AG09319 (cell line): ENCODE measurements around the gene GLI3.

Experiments
- DNase-seq: peaks from one replicate; pipeline ENCODE4 v3.0.0-alpha.2; 2010; ENCODE audit warnings: low read depth; ENCODE audit errors: extremely low read depth
- TF ChIP-seq, protein P1 (sequence below): IDR thresholded peaks from 2 replicates; pipeline ENCODE4 v1.5.1; 2011; ENCODE audit warnings: low read depth, mild to moderate bottlenecking, inconsistent platforms, low read length, moderate library complexity

GLI3 gene

DNA sequence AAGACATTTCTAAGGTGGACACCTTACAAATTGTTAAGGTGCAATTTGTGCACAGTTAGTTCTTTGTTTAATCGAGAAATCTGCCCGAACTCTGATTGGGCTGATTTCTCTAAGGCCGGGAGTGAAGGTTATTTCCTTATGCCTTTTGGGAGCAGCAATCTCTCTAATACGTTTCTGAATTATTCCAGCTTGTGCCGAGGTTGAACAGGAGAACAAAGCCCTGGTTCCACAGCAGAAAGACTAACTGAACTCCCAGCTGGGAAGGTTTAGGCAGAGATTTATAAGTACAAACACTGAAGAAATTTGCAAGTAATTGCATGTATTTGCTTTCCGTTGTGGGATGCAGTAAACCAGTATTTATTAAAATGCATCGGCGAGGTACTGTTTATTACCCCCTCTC, 116.8 kb downstream of the GLI3 start:
- DNase-seq, result no peak
- TF ChIP-seq, protein P1, sequence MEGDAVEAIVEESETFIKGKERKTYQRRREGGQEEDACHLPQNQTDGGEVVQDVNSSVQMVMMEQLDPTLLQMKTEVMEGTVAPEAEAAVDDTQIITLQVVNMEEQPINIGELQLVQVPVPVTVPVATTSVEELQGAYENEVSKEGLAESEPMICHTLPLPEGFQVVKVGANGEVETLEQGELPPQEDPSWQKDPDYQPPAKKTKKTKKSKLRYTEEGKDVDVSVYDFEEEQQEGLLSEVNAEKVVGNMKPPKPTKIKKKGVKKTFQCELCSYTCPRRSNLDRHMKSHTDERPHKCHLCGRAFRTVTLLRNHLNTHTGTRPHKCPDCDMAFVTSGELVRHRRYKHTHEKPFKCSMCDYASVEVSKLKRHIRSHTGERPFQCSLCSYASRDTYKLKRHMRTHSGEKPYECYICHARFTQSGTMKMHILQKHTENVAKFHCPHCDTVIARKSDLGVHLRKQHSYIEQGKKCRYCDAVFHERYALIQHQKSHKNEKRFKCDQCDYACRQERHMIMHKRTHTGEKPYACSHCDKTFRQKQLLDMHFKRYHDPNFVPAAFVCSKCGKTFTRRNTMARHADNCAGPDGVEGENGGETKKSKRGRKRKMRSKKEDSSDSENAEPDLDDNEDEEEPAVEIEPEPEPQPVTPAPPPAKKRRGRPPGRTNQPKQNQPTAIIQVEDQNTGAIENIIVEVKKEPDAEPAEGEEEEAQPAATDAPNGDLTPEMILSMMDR, result no peak

DNA sequence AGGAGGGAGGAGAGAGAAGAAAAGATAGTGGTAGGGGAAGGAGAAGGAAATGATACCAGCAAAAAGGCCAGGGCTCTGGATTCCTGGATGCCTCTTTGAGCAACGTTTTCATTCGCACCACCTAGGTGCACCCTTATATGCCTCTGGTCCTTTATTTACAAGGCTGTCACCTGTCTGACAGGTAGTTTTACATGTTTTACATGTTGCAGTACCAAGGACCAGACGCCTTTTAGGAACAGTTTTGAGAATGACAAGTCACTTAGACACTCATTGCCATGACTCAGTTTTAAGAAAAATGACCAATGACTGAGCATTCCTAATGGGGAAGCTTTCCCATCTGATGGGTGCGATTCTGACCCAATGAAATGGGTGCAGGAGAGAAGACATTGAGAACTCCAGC, 119.8 kb downstream of the GLI3 start:
- TF ChIP-seq, protein P1, result no peak
- DNase-seq, result no peak

DNA sequence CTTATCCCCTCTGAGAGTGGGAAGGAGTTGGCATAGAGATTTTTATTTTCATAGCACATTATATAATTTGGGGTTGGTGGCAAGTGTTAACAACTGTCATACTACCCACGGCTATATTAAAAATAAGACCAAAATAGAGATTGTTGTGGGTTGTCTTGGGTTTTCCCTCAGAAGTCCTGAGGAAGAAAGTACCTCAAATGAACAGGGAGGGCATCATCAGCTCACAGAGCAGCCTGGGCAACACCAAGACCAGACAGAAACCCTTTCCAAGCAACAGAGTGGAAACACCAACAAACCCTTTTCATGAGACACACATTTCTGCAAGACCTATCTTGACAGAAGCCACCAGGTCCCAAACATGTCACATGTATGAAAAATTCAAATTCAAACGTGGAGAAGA, 121.2 kb downstream of the GLI3 start:
- TF ChIP-seq, protein P1, result no peak
- no peak for DNase-seq

DNA sequence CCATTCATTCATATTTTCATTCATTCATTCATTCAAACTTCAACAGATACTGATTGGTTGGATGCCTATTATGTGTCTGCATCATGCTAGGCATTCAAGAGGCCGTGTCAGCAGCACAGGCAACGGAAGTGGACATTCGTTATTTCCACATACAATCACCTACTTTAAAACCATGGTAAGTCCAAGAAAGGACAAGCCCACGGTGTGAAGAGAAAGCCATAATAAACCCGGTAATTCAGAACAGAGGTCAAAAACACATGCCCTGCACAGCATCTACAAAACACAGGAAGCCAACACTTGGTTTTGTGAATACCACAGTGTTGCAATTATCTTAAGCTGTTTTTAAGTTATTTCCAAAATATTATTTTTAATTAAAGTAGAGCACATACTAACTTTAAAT, 126.7 kb downstream of the GLI3 start:
- DNase-seq, result no peak
- TF ChIP-seq, protein P1, result no peak

DNA sequence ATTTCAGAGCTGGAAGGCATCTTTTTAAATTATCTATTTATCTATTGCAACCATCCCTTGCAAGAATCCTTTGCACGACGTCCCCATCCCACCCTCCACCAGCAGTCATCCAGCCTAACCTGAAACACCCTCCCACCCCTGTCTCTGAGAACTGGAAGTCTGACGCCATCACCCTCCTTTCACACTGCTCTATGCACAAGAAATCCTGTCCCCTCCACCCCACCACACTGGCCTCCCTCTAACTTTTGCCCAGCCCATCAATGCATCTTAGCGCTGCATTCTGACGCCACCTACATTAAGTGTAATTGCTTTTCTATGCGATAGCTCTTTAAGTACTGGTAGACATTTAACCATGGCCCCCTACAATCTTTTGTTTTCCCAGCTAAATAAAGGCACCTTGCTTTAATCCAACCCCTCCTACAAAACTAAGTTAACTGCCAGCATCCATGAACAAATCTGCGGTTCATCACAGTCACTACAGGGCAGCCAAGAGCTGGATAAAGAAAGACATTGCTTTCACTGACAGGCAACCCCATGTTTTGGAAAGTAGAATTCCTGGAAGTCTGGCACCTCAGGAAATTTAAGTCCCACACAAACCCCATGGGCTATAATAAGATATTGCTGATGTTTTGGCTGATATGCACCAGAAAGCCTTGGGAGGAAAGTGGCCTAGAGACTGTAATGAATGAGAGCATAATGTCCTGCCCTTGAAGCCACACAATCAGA, 128.0 kb downstream of the GLI3 start:
- TF ChIP-seq, protein P1, result no peak
- DNase-seq, result no peak

DNA sequence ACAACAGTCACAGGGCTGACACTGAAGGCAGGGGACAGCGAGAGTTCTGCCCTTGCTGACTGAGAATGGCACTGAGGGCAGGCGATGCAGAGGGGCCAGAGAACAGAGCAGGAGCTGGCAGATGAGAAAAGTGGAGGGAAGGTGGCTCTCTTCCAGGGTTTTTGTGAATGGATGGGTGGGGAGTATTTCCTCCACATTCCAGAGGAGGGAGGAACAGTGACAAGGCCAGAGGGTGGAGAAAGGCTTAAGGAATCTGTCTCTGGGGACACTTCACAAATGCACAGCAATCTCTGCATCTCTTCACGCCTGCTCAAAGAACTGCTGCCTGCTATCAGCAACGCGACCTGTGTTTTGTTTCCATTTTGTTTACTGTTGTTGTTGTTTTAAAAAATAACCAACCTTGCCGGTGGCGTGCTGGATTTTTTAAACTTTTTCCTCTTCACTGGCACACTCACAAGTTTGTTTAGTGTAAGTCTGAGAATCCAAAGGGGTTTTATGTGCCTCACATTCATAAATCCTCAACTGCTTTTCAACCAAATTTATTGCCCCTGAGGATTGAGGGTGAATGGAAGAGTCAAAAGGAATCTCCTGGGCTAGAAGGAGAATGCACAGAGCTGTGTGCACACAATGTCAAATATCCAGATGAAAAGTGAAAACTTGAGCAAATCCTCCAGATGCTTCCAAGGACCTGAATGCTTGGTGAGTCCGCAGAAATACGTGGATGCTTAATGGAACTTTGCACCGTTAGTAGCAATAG, 129.3 kb downstream of the GLI3 start:
- TF ChIP-seq, protein P1, result no peak
- DNase-seq, result no peak

DNA sequence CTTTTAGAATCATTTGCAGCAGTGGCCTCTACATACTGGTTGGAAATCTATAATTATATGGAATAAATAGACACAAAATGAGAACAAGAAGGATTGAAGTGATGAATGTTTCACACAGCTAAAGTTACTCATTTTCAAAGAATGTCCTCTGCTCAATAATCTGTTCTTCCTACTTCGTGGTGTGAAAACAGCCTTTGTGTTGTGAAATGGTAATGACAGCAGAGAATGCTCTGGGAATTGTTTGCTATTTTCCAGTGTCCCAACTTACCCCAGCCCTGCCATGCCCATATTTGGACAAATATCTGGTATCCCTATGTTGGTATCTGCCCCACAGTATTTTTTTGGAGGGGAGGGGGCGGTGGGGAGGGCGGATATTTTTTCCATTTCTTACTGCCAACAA, 130.4 kb downstream of the GLI3 start:
- TF ChIP-seq, protein P1, result no peak
- DNase-seq, result no peak
